ENCODE data around the gene RAD51B.

RAD51B gene

GRCh38 chr14:68749487-68750475, 930.2 kb downstream of the RAD51B start:
- Histone ChIP-seq H3K27me3 (ENCODE audit: insufficient read depth, poor library complexity, severe bottlenecking) (no peaks in the 10 kb centered on the region), H3K27ac (replicated peaks) (no peak overlapping the region), H3K4me3 (replicated peaks; ENCODE audit: insufficient read depth, low read length) (no peak overlapping the region)
- TF ChIP-seq REST (IDR thresholded peaks at IDR 0.05; ENCODE audit: insufficient replicate concordance, low read depth), result no peak
- no peak for TF ChIP-seq SPI1 (IDR thresholded peaks at IDR 0.05; ENCODE audit: borderline replicate concordance, low read depth)
- no peak for TF ChIP-seq CTCF (IDR thresholded peaks at IDR 0.05; ENCODE audit: insufficient read depth, low read length)
- no peak for TF ChIP-seq GABPA (IDR thresholded peaks at IDR 0.05; ENCODE audit: low read depth)
- no peak for TF ChIP-seq POLR2AphosphoS5 (IDR thresholded peaks at IDR 0.05; ENCODE audit: low read depth)
- DNase-seq (ENCODE audit: low read depth in 1 of 2, low spot score in 1 of 2), result no peak

GRCh38 chr14:68752271-68753006, 932.9 kb downstream of the RAD51B start:
- TF ChIP-seq POLR2AphosphoS5 (IDR thresholded peaks at IDR 0.05; ENCODE audit: low read depth) (no peak), REST (IDR thresholded peaks at IDR 0.05; ENCODE audit: insufficient replicate concordance, low read depth) (no peak), SPI1 (IDR thresholded peaks at IDR 0.05; ENCODE audit: borderline replicate concordance, low read depth) (no peak), CTCF (IDR thresholded peaks at IDR 0.05; ENCODE audit: insufficient read depth, low read length) (no peak), GABPA (IDR thresholded peaks at IDR 0.05; ENCODE audit: low read depth) (no peak)
- no peak for DNase-seq (ENCODE audit: low read depth in 1 of 2, low spot score in 1 of 2)
- H3K4me3 ChIP-seq (replicated peaks; ENCODE audit: insufficient read depth, low read length), result no peak overlapping the region
- H3K27me3 ChIP-seq (ENCODE audit: insufficient read depth, poor library complexity, severe bottlenecking), result no peaks in the 10 kb centered on the region
- no peak overlapping the region for H3K27ac ChIP-seq (replicated peaks)

GRCh38 chr14:68753690-68754089, 934.1 kb downstream of the RAD51B start:
- DNase-seq (ENCODE audit: low read depth in 1 of 2, low spot score in 1 of 2), result no peak
- Histone ChIP-seq H3K27me3 (ENCODE audit: insufficient read depth, poor library complexity, severe bottlenecking) (no peaks in the 10 kb centered on the region), H3K4me3 (replicated peaks; ENCODE audit: insufficient read depth, low read length) (no peak overlapping the region), H3K27ac (replicated peaks) (no peak overlapping the region)
- no peak for TF ChIP-seq GABPA (IDR thresholded peaks at IDR 0.05; ENCODE audit: low read depth)
- TF ChIP-seq SPI1 (IDR thresholded peaks at IDR 0.05; ENCODE audit: borderline replicate concordance, low read depth), result no peak

GRCh38 chr14:68755016-68755353, 935.4 kb downstream of the RAD51B start:
- TF ChIP-seq REST (IDR thresholded peaks at IDR 0.05; ENCODE audit: insufficient replicate concordance, low read depth) (no peak), SPI1 (IDR thresholded peaks at IDR 0.05; ENCODE audit: borderline replicate concordance, low read depth) (no peak), POLR2AphosphoS5 (IDR thresholded peaks at IDR 0.05; ENCODE audit: low read depth) (no peak), CTCF (IDR thresholded peaks at IDR 0.05; ENCODE audit: insufficient read depth, low read length) (no peak), GABPA (IDR thresholded peaks at IDR 0.05; ENCODE audit: low read depth) (no peak)
- no peaks in the 10 kb centered on the region for H3K27me3 ChIP-seq (ENCODE audit: insufficient read depth, poor library complexity, severe bottlenecking)
- DNase-seq (ENCODE audit: low read depth in 1 of 2, low spot score in 1 of 2), result no peak
- H3K27ac ChIP-seq (replicated peaks), result no peak overlapping the region
- no peak overlapping the region for H3K4me3 ChIP-seq (replicated peaks; ENCODE audit: insufficient read depth, low read length)

All from HL-60 (cell line).